DND-41 (cell line): ENCODE results near the gene FEZF2.

Source experiments
- EZH2 ChIP-seq: IDR thresholded peaks from 3 replicates; pipeline ENCODE4 v1.6.1; 2012; ENCODE audit warnings: borderline replicate concordance, low read depth, mild to moderate bottlenecking, moderate library complexity, low read length, inconsistent platforms; ENCODE audit not compliant: severe bottlenecking
- TF ChIP-seq, protein P1 (sequence below): IDR thresholded peaks from 2 replicates; pipeline ENCODE4 v1.5.1; 2012; ENCODE audit warnings: borderline replicate concordance, low read length, moderate library complexity, mild to moderate bottlenecking; ENCODE audit not compliant: poor library complexity, severe bottlenecking; ENCODE audit errors: extremely low read depth

DNA sequence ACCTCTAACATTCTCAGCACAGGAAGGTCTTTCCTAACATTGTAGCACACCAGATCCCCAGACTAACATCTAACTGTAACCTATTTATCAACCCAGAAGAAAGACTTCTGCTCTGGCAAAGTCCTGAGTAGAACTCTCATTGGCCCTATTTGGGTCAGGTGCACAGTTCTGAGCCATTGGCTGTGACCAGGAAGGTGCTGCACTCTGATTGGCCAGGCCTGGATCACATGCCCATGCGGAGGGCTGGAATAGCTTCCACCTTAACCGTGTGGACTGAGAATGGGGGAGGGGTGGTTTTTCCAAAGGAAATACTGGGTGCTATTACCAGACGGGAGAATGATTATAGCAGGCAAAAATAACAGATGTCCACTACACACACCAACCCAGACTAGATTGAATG lies 11.5 kb downstream of the FEZF2 start:
- no peak for TF ChIP-seq EZH2
- TF ChIP-seq, protein P1, sequence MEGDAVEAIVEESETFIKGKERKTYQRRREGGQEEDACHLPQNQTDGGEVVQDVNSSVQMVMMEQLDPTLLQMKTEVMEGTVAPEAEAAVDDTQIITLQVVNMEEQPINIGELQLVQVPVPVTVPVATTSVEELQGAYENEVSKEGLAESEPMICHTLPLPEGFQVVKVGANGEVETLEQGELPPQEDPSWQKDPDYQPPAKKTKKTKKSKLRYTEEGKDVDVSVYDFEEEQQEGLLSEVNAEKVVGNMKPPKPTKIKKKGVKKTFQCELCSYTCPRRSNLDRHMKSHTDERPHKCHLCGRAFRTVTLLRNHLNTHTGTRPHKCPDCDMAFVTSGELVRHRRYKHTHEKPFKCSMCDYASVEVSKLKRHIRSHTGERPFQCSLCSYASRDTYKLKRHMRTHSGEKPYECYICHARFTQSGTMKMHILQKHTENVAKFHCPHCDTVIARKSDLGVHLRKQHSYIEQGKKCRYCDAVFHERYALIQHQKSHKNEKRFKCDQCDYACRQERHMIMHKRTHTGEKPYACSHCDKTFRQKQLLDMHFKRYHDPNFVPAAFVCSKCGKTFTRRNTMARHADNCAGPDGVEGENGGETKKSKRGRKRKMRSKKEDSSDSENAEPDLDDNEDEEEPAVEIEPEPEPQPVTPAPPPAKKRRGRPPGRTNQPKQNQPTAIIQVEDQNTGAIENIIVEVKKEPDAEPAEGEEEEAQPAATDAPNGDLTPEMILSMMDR: no peak
